Ovary (tissue), 3 donors: ENCODE results near the gene BMP2K.

ENCODE experiments used
- CTCF ChIP-seq, 3 donors: fragments of 450-650 bp in 2 of 3; fragments of 200-600 bp in 1 of 3; IDR thresholded peaks; one replicate each; pipeline versions ENCODE4 v1.5.1 to v1.8.0; 2016 to 2022; ENCODE audit warnings: antibody characterized with exemption in 3 of 3, mild to moderate bottlenecking in 1 of 3
- POLR2A ChIP-seq: fragments of 450-650 bp; IDR thresholded peaks from one replicate; pipeline ENCODE4 v1.6.1; 2017; ENCODE audit warnings: antibody characterized with exemption, mild to moderate bottlenecking, moderate library complexity
- donor health status: DM: no; HTN: no; CAD: no.

- no peak for TF ChIP-seq POLR2A
- TF ChIP-seq CTCF (IDR thresholded peaks at IDR 0.05): no peak
Measured at GRCh38 chr4:78870056-78870455, 93.9 kb downstream of the BMP2K start.
